Activated T-helper 17 cell treated with anti-CD3 and anti-CD28 coated beads, Interleukin-2, amount 50 U/mL, for 72 hours (primary cell): Measurements from ENCODE around the gene AMD1. TPM values are rescaled to one million over a fixed set of nuclear protein-coding genes. Genes with fewer than 3 reads are reported as not detected.

Experiments
- ATAC-seq: fragments of 150-1000 bp; cut with Tn5 transposase; replicated peaks from 2 replicates; pipeline ENCODE4 v1.10.0; 2021; ENCODE audit warnings: mild to moderate bottlenecking, moderate library complexity
- H3K27ac Mint-ChIP-seq: one replicate; pipeline ENCODE4 v1.8.0; 2022; ENCODE audit warnings: mixed read lengths
- H3K27me3 Mint-ChIP-seq: one replicate; pipeline ENCODE4 v1.8.0; 2022; ENCODE audit warnings: mixed read lengths
- H3K36me3 Mint-ChIP-seq: one replicate; pipeline ENCODE4 v1.8.0; 2022; ENCODE audit warnings: low read depth, mild to moderate bottlenecking, mixed read lengths
- H3K4me1 Mint-ChIP-seq: one replicate; pipeline ENCODE4 v1.8.0; 2022; ENCODE audit warnings: mixed read lengths
- H3K4me3 Mint-ChIP-seq: one replicate; pipeline ENCODE4 v1.8.0; 2022; ENCODE audit warnings: mild to moderate bottlenecking, mixed read lengths
- H3K9me3 Mint-ChIP-seq: one replicate; pipeline ENCODE4 v1.8.0; 2022; ENCODE audit warnings: mixed read lengths
- total RNA-seq, 2 donors: library from RNA; stranded (reverse); gene quantifications; one replicate each; pipeline ENCODE4 v1.2.3, GENCODE V29; 2022

Gene AMD1
- total RNA-seq, 2 donors from 2014 or later: 49.8 to 92.9 TPM

DNA sequence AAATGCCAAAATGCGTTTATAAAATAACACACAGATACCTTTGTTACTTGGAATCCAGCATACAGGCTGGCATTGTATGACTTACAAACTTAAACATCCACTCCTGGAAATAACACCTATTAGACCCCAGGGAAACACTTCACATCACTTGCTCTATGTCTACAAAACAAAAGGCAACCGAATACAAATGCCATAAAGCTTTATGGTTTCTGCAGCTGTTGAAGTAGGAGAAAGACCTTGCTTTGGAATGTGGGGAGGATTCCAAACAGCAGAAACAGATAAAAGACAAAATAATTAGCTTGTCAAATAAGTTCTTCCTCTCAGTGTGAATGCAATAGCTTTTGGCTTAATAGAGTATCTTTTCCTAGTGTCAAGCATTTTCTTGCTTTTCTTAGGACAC, 9.8 kb upstream of the AMD1 start:
- Mint-ChIP-seq H3K9me3 (no peaks in the 10 kb centered on the region), H3K4me1 (no peaks in the 10 kb centered on the region), H3K27me3 (no peaks in the 10 kb centered on the region), H3K27ac (no peak overlapping the region), H3K4me3 (no peak overlapping the region), H3K36me3 (no peaks in the 10 kb centered on the region)
- no peak for ATAC-seq

DNA sequence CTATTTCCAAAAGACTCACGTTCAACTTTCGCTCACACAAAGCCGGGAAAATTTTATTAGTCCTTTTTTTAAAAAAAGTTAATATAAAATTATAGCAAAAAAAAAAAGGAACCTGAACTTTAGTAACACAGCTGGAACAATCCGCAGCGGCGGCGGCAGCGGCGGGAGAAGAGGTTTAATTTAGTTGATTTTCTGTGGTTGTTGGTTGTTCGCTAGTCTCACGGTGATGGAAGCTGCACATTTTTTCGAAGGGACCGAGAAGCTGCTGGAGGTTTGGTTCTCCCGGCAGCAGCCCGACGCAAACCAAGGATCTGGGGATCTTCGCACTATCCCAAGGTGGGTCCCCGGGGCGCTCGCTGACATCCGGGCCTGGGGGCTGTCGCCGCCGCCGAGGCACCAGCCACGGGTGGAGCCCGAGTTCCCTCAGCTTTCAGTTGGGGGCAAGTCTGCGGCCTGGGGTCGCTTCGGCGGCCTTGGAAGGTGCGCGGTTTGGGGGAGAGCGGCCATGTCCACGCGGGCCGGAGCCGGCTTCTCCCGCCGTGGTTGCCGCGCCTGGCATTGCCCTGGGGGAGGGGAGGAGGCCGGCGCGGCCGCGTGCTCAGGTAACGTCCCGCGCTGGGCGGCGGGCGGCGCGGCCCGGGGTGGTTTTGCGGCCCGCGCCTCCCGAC, 429 bp downstream of the AMD1 start:
- H3K4me1 Mint-ChIP-seq: peaks cover 23% of the 10 kb centered on the region
- peak overlapping the region; percentile 96 for H3K27ac Mint-ChIP-seq
- peaks cover 53% of the 10 kb centered on the region for H3K36me3 Mint-ChIP-seq
- H3K27me3 Mint-ChIP-seq: no peaks in the 10 kb centered on the region
- no peaks in the 10 kb centered on the region for H3K9me3 Mint-ChIP-seq
- peak; percentile 18 for ATAC-seq
- peak overlapping the region; percentile 96 for H3K4me3 Mint-ChIP-seq

DNA sequence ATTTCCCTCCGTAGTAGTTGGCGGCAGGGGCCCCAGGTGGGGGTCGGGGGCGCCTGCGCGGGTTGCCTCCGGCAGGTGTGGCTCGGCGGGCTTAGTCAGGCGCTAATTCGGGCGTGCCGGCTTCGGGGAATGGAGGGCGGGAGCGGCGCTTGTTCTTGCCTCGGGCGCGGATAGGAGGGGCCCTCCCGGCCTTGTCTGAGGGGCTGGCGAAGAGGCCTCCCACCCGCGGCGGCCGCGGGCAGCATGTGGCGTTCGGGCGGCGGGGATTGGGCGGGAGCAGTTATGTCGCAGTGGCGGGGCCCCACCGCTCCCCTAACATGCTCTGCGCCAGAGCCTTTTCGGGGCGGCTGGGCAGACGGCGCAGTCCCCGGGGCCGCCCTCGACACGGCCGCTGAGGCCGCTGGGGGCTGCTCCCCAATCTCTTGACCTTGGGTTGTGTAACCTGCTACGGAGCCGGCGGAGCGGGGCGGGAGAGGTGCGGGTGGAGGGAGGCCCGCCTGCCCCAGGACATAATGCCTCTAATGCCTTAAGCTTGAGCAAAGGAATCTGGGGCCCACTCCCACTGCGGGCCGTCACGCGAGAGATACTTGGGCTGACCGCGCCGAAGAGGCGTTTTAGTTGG, 1.1 kb downstream of the AMD1 start:
- no peaks in the 10 kb centered on the region for H3K9me3 Mint-ChIP-seq
- H3K4me1 Mint-ChIP-seq: peaks cover 23% of the 10 kb centered on the region
- peak; percentile 26 for ATAC-seq
- no peaks in the 10 kb centered on the region for H3K27me3 Mint-ChIP-seq
- peak overlapping the region; percentile 96 for H3K4me3 Mint-ChIP-seq
- peaks cover 60% of the 10 kb centered on the region for H3K36me3 Mint-ChIP-seq
- H3K27ac Mint-ChIP-seq: peak overlapping the region; percentile 96

DNA sequence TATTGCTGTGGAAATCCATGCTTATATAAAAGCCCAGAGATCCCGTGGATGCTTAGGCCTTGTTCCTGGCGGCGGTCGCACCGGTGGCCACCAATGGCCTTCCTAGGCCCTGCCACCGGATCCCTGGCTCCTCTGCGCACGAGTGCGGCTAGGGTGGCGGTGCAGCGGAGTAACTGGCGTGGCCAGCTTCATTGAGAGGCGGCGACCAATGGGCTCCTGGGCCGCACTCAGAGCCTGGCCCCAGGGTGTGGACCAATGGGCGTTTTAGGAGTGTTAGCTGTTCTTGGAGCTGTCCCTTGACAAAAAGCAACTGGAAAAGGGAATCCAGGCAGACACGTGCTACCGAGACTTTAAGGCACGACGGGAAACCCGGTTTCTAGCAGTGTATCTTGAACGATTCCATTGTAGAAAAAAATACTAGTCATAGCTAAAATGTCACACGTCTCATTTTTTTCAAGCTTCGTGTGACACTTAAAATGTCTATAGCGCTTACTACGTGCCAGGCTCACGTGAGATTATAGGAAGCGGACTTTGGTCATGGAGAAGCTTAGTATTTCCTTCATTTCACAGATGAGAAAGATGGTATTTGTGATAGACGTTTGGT, 1.7 kb downstream of the AMD1 start:
- ATAC-seq: peak; percentile 70
- no peaks in the 10 kb centered on the region for H3K9me3 Mint-ChIP-seq
- peak overlapping the region; percentile 96 for H3K27ac Mint-ChIP-seq
- peaks cover 26% of the 10 kb centered on the region for H3K4me1 Mint-ChIP-seq
- H3K27me3 Mint-ChIP-seq: no peaks in the 10 kb centered on the region
- peak overlapping the region; percentile 96 for H3K4me3 Mint-ChIP-seq
- peaks cover 63% of the 10 kb centered on the region for H3K36me3 Mint-ChIP-seq

DNA sequence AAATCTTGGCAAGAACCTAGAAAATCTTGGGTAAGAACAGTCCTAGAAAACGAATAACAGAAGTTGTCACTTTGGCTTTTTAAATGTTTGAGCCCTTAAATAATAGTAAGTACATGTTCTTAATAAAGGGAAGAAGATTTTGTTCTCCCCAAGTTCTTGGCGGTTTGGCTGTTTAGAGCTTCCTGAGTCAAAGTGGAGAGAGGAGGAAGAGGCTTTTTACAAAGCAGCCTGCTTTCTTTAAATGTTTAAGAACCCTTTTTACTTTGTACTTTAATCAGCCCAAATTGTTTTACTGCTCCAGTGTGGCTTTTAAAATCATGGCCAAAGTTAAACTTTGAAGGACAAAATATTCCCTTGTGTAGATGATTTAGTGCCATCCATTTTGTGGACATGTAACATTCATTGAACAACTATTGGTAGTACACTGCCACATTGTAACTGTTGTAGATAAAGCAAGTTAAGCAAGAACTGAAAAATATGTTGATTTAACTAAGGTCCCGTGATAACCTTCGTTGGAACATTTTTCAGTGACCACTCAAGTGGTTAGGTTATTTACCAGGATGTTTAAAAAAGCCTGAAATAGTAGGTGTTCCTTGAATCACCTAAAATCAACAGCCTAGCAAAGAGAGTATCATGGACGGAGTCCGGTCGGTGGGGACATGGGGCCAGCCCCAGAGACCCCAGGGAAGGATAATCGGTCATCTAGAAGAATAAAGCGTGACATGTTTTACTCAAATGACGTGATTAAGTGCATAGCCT, 2.4 kb downstream of the AMD1 start:
- H3K4me1 Mint-ChIP-seq: peaks cover 30% of the 10 kb centered on the region
- peak overlapping the region; percentile 96 for H3K4me3 Mint-ChIP-seq
- no peaks in the 10 kb centered on the region for H3K27me3 Mint-ChIP-seq
- H3K27ac Mint-ChIP-seq: peak overlapping the region; percentile 96
- H3K36me3 Mint-ChIP-seq: peaks cover 70% of the 10 kb centered on the region
- no peaks in the 10 kb centered on the region for H3K9me3 Mint-ChIP-seq
- ATAC-seq: no peak

- no peaks in the 10 kb centered on the region for H3K27me3 Mint-ChIP-seq
- H3K36me3 Mint-ChIP-seq: peaks cover 76% of the 10 kb centered on the region
- H3K4me1 Mint-ChIP-seq: peaks cover 36% of the 10 kb centered on the region
- no peaks in the 10 kb centered on the region for H3K9me3 Mint-ChIP-seq
- H3K27ac Mint-ChIP-seq: peak overlapping the region; percentile 96
- H3K4me3 Mint-ChIP-seq: peak overlapping the region; percentile 96
- ATAC-seq: no peak
Measured at GRCh38 chr6:110877569-110877968, 3.0 kb downstream of the AMD1 start.

DNA sequence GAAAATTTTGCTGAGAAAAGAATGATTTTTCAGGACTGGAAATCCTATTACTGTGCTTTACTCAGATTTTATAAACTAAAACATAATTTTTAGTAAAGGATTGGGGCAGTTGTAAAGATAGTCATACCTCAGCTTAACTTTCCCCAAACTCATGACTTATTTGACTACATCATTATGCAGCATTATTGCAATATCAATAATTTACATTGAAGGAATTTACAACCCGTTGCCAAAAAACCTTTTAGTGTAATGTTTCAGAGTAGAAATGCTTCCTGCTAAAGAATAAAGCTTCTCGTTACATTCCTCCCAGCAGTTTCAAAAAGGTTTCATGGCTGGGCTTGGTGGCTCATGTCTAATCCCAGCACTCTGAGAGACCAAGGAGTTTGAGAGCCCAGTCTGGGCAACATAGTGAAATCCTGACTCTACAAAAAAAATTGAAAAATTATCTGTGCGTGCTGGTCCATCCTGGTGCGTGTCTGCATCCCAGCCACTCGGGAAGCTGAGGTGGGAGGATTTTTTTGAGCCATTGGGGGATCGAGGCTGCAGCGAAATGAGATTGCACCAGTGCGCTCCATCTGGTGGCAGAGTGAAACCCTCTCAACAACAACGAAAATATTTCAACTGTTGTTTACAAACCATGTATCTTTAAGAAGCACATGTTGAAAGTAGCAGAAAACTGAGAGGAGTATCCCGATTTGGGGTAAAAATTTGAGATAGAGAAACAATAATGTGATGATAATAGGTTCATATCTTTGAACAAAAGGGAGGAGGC, 4.4 kb downstream of the AMD1 start:
- H3K9me3 Mint-ChIP-seq: no peaks in the 10 kb centered on the region
- ATAC-seq: no peak
- H3K27me3 Mint-ChIP-seq: no peaks in the 10 kb centered on the region
- H3K27ac Mint-ChIP-seq: peak overlapping the region; percentile 96
- H3K36me3 Mint-ChIP-seq: peaks cover 78% of the 10 kb centered on the region
- peaks cover 39% of the 10 kb centered on the region for H3K4me1 Mint-ChIP-seq
- H3K4me3 Mint-ChIP-seq: peak overlapping the region; percentile 96

DNA sequence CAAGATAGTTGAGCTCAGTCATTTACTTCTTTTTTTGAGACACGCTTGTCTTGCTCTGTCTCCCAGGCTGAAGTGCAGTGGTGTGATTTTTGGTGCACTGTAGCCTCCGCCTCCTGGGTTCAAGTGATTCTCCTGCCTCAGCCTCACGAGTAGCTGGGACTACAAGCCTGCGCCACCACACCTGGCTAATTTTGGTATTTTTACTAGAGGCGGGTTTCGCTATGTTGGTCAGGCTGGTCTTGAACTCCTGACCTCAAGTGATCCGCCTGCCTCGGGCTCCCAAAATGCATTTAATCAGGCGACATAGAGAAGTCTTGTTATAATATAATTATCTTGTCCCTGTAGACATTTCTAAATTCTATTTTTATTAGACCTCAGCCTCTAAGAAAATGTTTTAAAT, 6.1 kb downstream of the AMD1 start:
- H3K4me1 Mint-ChIP-seq: peaks cover 42% of the 10 kb centered on the region
- H3K36me3 Mint-ChIP-seq: peaks cover 75% of the 10 kb centered on the region
- ATAC-seq: no peak
- H3K27ac Mint-ChIP-seq: no peak overlapping the region
- H3K4me3 Mint-ChIP-seq: peak overlapping the region; percentile 96
- no peaks in the 10 kb centered on the region for H3K9me3 Mint-ChIP-seq
- no peaks in the 10 kb centered on the region for H3K27me3 Mint-ChIP-seq

GRCh38 chr6:110881546-110882273, 7.1 kb downstream of the AMD1 start:
- Mint-ChIP-seq H3K27me3 (no peaks in the 10 kb centered on the region), H3K36me3 (peaks cover 65% of the 10 kb centered on the region), H3K4me1 (peaks cover 43% of the 10 kb centered on the region), H3K27ac (peak overlapping the region; percentile 73), H3K4me3 (peak overlapping the region; percentile 96), H3K9me3 (no peaks in the 10 kb centered on the region)
- ATAC-seq: no peak

DNA sequence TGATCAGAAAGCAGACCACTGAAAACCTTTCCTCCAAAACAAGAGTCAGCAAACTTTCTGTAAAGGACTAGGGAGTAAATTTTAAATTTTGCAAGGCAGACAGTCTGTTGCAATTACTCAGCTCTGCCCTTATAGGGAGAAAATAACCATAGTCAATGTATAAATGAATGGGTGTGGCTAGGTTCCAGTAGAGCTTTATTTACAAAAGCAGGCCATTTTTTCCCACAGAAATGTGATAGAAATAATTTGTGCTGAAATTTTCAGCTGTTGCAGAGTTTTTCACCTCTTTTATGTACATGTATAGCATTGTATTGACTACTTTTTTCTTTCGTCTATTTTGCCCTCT, 7.7 kb downstream of the AMD1 start:
- Mint-ChIP-seq H3K27ac (peak overlapping the region; percentile 77), H3K9me3 (no peaks in the 10 kb centered on the region), H3K36me3 (peaks cover 62% of the 10 kb centered on the region), H3K4me1 (peaks cover 40% of the 10 kb centered on the region), H3K4me3 (peak overlapping the region; percentile 96), H3K27me3 (no peaks in the 10 kb centered on the region)
- ATAC-seq: peak; percentile 46

- ATAC-seq: no peak
- H3K4me3 Mint-ChIP-seq: peak overlapping the region; percentile 96
- no peaks in the 10 kb centered on the region for H3K9me3 Mint-ChIP-seq
- no peaks in the 10 kb centered on the region for H3K27me3 Mint-ChIP-seq
- H3K36me3 Mint-ChIP-seq: peaks cover 59% of the 10 kb centered on the region
- peak overlapping the region; percentile 77 for H3K27ac Mint-ChIP-seq
- peaks cover 33% of the 10 kb centered on the region for H3K4me1 Mint-ChIP-seq
Measured at GRCh38 chr6:110882824-110883554, 8.4 kb downstream of the AMD1 start.

- peaks cover 24% of the 10 kb centered on the region for H3K4me1 Mint-ChIP-seq
- no peaks in the 10 kb centered on the region for H3K27me3 Mint-ChIP-seq
- H3K27ac Mint-ChIP-seq: peak overlapping the region; percentile 77
- H3K9me3 Mint-ChIP-seq: no peaks in the 10 kb centered on the region
- ATAC-seq: no peak
- peaks cover 60% of the 10 kb centered on the region for H3K36me3 Mint-ChIP-seq
- peak overlapping the region; percentile 96 for H3K4me3 Mint-ChIP-seq
Measured at GRCh38 chr6:110884321-110884720, 9.7 kb downstream of the AMD1 start.

- Mint-ChIP-seq H3K27me3 (no peaks in the 10 kb centered on the region), H3K4me1 (peaks cover 20% of the 10 kb centered on the region), H3K36me3 (peaks cover 60% of the 10 kb centered on the region), H3K27ac (peak overlapping the region; percentile 77), H3K4me3 (peak overlapping the region; percentile 39), H3K9me3 (no peaks in the 10 kb centered on the region)
- ATAC-seq: no peak
Measured at GRCh38 chr6:110885526-110885925, 10.9 kb downstream of the AMD1 start.
